Thoracic aorta endothelial cell (primary cell): ENCODE data around the gene BLNK. TPM values are rescaled to one million over a fixed set of nuclear protein-coding genes. Genes with fewer than 3 reads are reported as not detected.

Experiments
- total RNA-seq: library from RNA; depleted of rRNA; stranded (reverse); fragments of >200 nt; gene quantifications from 2 replicates; pipeline ENCODE4 v1.2.3, GENCODE V29; 2012

BLNK gene
- total RNA-seq = not detected in 2 replicates

DNA sequence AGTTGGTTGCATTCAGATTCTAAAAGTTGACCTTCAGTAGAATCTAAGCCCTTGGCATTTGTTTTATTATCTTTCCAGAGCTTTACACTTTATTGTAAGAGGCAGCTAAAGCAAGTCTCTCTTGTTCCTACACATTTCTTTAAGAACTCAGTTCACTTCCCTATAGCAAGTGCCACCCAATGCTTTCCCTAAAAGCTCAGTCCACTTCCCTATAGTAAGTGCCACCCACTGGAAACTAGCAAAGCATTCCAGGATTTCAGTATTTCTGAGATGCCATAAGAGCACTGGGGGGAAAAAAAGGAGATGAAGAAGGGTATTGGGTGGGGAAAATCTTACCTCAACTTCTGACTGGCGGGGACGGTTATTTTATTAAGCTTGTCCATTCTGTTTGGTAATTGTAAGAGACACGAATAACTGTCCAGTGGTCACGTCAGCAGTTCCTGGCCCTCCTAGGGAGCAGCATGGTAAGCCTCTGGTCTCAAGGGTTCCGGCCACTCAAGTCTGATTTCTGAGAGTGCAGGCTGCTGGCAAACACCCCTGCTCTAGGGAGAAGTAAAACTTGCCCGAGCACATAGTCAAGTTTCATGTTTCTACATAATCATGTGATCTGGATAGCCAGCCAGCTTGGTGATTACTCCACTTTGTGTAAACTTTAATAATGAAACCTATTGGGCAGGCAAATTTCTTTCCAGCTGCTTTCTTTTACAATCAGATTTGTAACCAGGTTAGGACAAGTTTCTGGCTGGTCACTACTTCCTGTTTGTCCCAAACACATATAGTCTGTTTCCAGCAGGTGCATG lies at the start of gene BLNK:
Gene BLNK (minus strand): TSS at position 554 of the 800 bp plus-strand sequence. CDS start 171 bp downstream, at position 383.

GRCh38 chr10:96304230-96304629 lies 32.9 kb upstream of the BLNK start, which contains the start of gene DNTT:
Gene DNTT, plus strand, starts transcription at chr10:96304434. Its CDS starts 64 bp downstream, at chr10:96304498.

Other genes with a start within 250 kb of the BLNK start
- gene CCNJ, start 228.0 kb downstream of the BLNK start, total RNA-seq = 28.3 and 28.7 TPM in 2 replicates
- 16.6 and 19.1 TPM in 2 replicates for gene ZNF518A, start 141.3 kb downstream of the BLNK start, total RNA-seq
- gene DNTT, start 32.9 kb upstream of the BLNK start, total RNA-seq = not detected in 2 replicates
- gene OPALIN, start 87.4 kb upstream of the BLNK start, total RNA-seq = not detected in 2 replicates
- under 0.01 and 0.07 TPM in 2 replicates for gene TLL2, start 242.4 kb upstream of the BLNK start, total RNA-seq